Smooth muscle cell (in vitro differentiated cells): ENCODE measurements around the gene CD151. TPM values are rescaled to one million over a fixed set of nuclear protein-coding genes. Genes with fewer than 3 reads are reported as not detected.
A peak's percentile ranks its signal among the peaks of the same experiment; 100 is the strongest.

ENCODE experiments used
- DNase-seq: peaks from one replicate; lab custom pipeline; 2025; ENCODE audit not compliant: unreplicated experiment; lab: John Stamatoyannopoulos, UW
- H2AFZ ChIP-seq: fragments of 200-600 bp; sonication (generic); 2 replicates; pipeline ENCODE4 v1.6.0; 2016; ENCODE audit warnings: antibody characterized with exemption, low read depth, mild to moderate bottlenecking
- H3F3A ChIP-seq: fragments of 200-600 bp; sonication (generic); 2 replicates; pipeline ENCODE4 v1.6.0; 2017; ENCODE audit warnings: antibody characterized with exemption, low read depth
- H3K27ac ChIP-seq: fragments of 200-600 bp; sonication (generic); 2 replicates; pipeline ENCODE4 v1.5.1; 2016; ENCODE audit warnings: low read depth, mild to moderate bottlenecking
- H3K27me3 ChIP-seq: fragments of 200-600 bp; sonication (generic); 2 replicates; pipeline ENCODE4 v1.6.1; 2016; ENCODE audit warnings: low read depth, mild to moderate bottlenecking
- H3K36me3 ChIP-seq: fragments of 200-600 bp; sonication (generic); 2 replicates; pipeline ENCODE4 v1.5.1; 2016; ENCODE audit warnings: low read depth
- H3K4me1 ChIP-seq: fragments of 200-600 bp; sonication (generic); 2 replicates; pipeline ENCODE4 v1.5.1; 2016; ENCODE audit warnings: low read depth
- H3K4me2 ChIP-seq: fragments of 200-600 bp; sonication (generic); 2 replicates; pipeline ENCODE4 v1.6.0; 2016; ENCODE audit warnings: mild to moderate bottlenecking
- H3K4me3 ChIP-seq: fragments of 200-600 bp; sonication (generic); 2 replicates; pipeline ENCODE4 v1.5.1; 2016; ENCODE audit warnings: mild to moderate bottlenecking
- H3K79me2 ChIP-seq: fragments of 200-600 bp; sonication (generic); 2 replicates; pipeline ENCODE4 v1.6.0; 2016; ENCODE audit warnings: low read depth, mild to moderate bottlenecking
- H3K9ac ChIP-seq: fragments of 200-600 bp; sonication (generic); 2 replicates; pipeline ENCODE4 v1.6.0; 2016; ENCODE audit warnings: low read depth
- H3K9me3 ChIP-seq: fragments of 200-600 bp; sonication (generic); replicated peaks from 2 replicates; pipeline ENCODE4 v1.5.1; 2016; ENCODE audit warnings: low read depth
- H4K20me1 ChIP-seq: fragments of 200-600 bp; sonication (generic); 2 replicates; pipeline ENCODE4 v1.6.0; 2016; ENCODE audit warnings: low read depth
- CTCF ChIP-seq: fragments of 200-600 bp; sonication (generic); IDR thresholded peaks from 2 replicates; pipeline ENCODE4 v1.5.1; 2017; ENCODE audit warnings: borderline replicate concordance, mild to moderate bottlenecking, antibody characterized with exemption; ENCODE audit not compliant: insufficient read depth, poor library complexity, severe bottlenecking
- WGBS: methylation state at CpG from one replicate; pipeline ENCODE4 v1.1.7; 2016; ENCODE audit warnings: low lambda C conversion rate; 5-methylcytosine and 5-hydroxymethylcytosine counted together
- polyA plus RNA-seq: library from polyadenylated mRNA; unstranded; fragments of >200 nt; fragmentation: Nextera tagmentation; extraction: Ambion mirVana; gene quantifications from 2 replicates; pipeline ENCODE4 v1.2.1, GENCODE V29; 2016
- total RNA-seq: library from RNA; depleted of rRNA; stranded (reverse); fragments of >200 nt; gene quantifications from 2 replicates; pipeline ENCODE4 v1.2.3, GENCODE V29; 2014

Gene CD151
- total and polyA plus RNA-seq, 2 experiments from 2014 or later, result 256 to 391 TPM

DNA sequence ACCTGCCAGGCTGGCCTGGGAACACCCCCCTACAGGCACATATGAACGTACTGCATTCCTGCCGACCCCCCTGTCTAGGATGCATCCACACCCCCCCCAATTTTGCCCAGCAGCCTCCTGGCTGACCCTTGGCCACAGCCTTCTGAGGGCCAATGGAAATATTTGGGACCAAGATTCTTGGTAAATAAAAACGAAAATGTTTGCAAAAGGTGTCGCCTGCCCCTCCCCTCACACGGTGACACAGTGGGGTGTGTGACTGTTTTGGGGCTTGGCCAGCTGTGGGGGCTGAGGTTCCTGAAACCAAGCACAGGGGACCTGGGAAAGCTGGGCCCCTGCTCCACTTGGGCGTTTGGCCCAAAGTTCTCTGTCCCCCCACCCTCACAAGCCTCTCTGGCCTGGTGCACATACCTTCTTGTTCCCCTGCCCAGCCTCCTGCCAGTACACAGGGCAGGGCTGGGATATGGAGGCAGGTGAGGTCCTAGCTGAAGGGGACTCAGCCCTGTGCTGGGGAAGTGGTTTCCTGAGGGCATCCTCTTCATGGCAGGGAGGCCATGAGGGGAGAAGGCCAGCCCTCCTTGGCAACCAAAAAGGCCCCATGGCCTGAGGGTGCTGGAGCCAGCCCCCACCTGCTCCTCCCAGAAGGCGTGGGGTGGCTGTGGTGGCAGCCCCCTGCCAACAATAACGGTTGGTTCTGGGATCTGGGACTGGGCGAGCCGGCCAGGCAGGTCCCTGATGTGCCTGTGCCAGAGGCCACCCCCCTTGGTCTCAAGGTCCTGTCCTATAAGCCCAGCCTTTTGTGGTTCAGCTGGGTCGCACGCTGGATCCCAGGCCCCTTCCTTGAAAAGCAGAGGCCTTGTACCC lies 7.2 kb upstream of the CD151 start:
- TF ChIP-seq CTCF, result no peak

GRCh38 chr11:826227-826621 lies 6.5 kb upstream of the CD151 start:
- peaks cover 6% of the 10 kb centered on the region for H3F3A ChIP-seq
- peaks cover 62% of the 10 kb centered on the region for H3K27me3 ChIP-seq
- H3K4me2 ChIP-seq, result no peak overlapping the region
- H3K79me2 ChIP-seq, result no peaks in the 10 kb centered on the region
- no peak for TF ChIP-seq CTCF
- H3K27ac ChIP-seq, result no peak overlapping the region
- DNase-seq, result no peak
- no peak overlapping the region for H3K4me3 ChIP-seq
- 87% methylated on average over 5 of the region's 9 CpGs for WGBS
- peaks cover 48% of the 10 kb centered on the region for H4K20me1 ChIP-seq
- peaks cover 29% of the 10 kb centered on the region for H3K4me1 ChIP-seq
- H3K9me3 ChIP-seq, result no peaks in the 10 kb centered on the region
- H3K36me3 ChIP-seq, result no peaks in the 10 kb centered on the region
- no peak overlapping the region for H2AFZ ChIP-seq
- H3K9ac ChIP-seq, result no peak overlapping the region

More for the DNA sequence above, 7.2 kb upstream of the CD151 start:
- H3K27ac ChIP-seq, result no peak overlapping the region
- H4K20me1 ChIP-seq, result peaks cover 52% of the 10 kb centered on the region
- DNase-seq, result no peak
- H3F3A ChIP-seq, result peaks cover 6% of the 10 kb centered on the region
- no peaks in the 10 kb centered on the region for H3K36me3 ChIP-seq
- no peak overlapping the region for H2AFZ ChIP-seq
- WGBS, result 92% methylated on average over 12 of the region's 12 CpGs
- peaks cover 56% of the 10 kb centered on the region for H3K27me3 ChIP-seq
- no peak overlapping the region for H3K4me2 ChIP-seq
- H3K4me3 ChIP-seq, result no peak overlapping the region
- H3K9me3 ChIP-seq, result no peaks in the 10 kb centered on the region
- no peak overlapping the region for H3K9ac ChIP-seq
- H3K4me1 ChIP-seq, result peaks cover 24% of the 10 kb centered on the region
- peaks cover 4% of the 10 kb centered on the region for H3K79me2 ChIP-seq

DNA sequence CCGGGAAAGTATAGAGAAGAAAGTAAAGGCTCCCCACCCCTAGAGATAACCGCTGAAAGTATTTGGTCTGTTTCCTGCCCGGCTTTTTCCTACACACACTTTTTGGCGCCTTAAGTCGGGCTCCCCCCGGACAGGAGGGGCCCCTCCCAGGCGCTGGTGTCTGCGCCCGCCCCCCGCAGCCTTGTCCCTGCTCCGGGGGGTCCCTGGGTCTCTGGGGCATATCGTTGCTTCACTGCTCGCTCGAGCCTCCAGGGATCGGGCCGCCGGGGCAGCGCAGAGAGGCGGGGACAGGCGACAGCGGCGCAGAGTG lies 6.0 kb upstream of the CD151 start:
- H4K20me1 ChIP-seq, result peaks cover 46% of the 10 kb centered on the region
- H3K27ac ChIP-seq, result no peak overlapping the region
- no peak overlapping the region for H3K9ac ChIP-seq
- no peaks in the 10 kb centered on the region for H3K79me2 ChIP-seq
- H3F3A ChIP-seq, result peaks cover 6% of the 10 kb centered on the region
- no peak overlapping the region for H2AFZ ChIP-seq
- peak overlapping the region; percentile 48 for H3K4me3 ChIP-seq
- peaks cover 65% of the 10 kb centered on the region for H3K27me3 ChIP-seq
- no peaks in the 10 kb centered on the region for H3K36me3 ChIP-seq
- no peaks in the 10 kb centered on the region for H3K9me3 ChIP-seq
- peak overlapping the region; percentile 83 for H3K4me2 ChIP-seq
- no peak for TF ChIP-seq CTCF
- WGBS, result 6% methylated on average over 12 of the region's 22 CpGs
- DNase-seq, result no peak
- peaks cover 34% of the 10 kb centered on the region for H3K4me1 ChIP-seq
